ENCODE results near the gene BBS9.

The BBS9 gene

DNA sequence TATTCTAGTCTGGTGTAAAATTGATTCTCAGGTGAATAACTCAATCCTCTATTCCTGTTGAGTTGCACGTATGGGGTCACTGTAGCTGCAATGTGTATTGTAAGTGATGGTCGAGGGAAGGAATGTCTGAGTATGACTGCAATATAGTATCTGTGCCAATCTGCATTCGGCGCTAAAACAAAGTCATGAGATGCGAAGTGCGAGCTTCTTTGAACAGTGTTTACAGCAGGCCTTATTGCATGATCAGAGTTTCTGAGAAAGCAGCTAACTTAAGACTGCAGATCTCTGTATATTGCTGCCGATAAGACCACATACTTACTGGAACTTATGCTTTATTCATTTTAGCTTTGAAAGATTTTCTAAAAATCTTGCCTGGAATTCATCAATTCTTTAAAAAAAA lies 434.3 kb downstream of the BBS9 start:
- no peak for DNase-seq

- no peak for DNase-seq
These were observed 448.8 kb downstream of the BBS9 start for GRCh38 chr7:33578166-33578565.

DNA sequence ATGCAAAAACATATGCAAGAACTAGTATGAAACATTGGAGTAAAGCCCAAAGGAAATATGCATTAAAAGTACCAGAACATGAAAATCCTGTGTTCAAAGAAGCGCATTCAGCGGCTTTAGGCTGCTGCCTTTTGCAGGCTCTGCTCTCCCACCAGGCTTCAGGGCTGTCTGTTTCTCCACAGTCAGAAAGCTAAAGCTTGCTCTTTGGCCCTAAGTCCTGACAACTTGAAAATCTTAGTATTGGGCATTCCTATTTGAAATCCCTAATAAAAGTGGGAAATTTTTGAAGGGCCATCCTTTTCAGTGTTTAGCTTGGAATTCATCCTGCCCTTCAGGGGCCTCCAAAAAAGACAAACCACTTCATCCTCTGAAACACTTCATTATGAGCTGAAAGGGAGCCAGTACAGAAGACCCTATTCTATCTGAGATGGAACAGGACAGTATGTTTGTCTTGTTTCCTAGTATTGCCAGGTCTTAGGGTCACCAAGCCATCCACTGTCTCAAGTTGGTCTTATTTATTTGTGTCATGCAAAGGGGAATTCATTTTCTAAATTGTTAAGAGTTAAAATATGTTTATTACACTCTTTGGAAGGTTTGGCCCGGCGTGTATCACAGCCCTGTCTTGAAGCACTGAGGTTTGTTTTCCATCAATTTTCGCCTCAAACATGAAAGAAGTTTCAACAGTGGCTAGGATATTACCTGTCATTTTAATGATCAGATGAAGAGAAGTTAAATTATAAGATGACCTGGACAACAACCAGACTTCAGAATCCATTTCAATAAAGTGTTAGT lies 449.7 kb downstream of the BBS9 start:
- DNase-seq: no peak

GRCh38 chr7:33579673-33579960 lies 450.3 kb downstream of the BBS9 start:
- DNase-seq: no peak

- no peak for DNase-seq
These were observed 451.9 kb downstream of the BBS9 start for GRCh38 chr7:33581236-33581635.

GRCh38 chr7:33582104-33582503 lies 452.7 kb downstream of the BBS9 start:
- no peak for DNase-seq

DNA sequence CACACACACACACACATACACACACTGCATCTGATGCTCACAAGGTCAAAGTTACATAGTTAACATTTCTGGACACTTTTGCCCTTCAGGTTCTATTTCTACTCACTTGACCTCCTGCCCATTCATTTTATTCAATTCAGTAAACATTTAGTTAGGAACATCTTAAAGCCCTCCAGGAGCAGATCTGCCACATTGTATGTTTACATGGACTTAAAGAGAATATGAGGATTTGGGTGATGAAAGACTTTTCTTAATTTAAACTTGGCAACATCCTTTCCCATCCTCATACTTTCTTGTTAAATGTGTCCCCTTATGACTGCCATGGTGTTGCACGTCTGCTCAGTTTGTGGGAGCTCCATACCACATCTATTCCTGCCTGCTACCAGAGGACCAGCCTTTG lies 453.2 kb downstream of the BBS9 start:
- DNase-seq: no peak

- DNase-seq: no peak
These were observed 460.5 kb downstream of the BBS9 start for GRCh38 chr7:33589911-33590310.

- DNase-seq: no peak
These were observed 461.6 kb downstream of the BBS9 start for GRCh38 chr7:33590916-33591315.

- DNase-seq: peak; percentile 13
These were observed 462.1 kb downstream of the BBS9 start for GRCh38 chr7:33591490-33591889.

GRCh38 chr7:33592718-33593117 lies 463.4 kb downstream of the BBS9 start:
- no peak for DNase-seq

DNA sequence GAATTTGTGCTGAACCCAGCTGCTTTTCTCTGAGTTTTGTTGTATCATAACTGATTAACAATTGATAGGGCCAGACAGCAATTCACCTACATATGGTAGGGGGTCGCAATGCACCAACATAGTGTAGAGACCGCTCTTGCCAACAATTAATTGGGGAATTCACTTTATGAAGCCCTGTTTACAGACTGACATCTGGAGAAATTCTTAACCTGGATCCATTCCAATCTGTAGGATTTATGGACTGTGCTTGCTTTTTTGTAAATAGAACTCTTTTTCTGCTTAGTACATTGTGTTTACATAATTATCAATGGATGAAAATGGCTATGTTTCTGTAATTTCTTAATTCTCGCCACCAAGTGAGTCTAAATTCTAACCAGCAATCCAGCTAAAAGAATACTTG lies 464.2 kb downstream of the BBS9 start:
- peak; percentile 33 for DNase-seq

DNA sequence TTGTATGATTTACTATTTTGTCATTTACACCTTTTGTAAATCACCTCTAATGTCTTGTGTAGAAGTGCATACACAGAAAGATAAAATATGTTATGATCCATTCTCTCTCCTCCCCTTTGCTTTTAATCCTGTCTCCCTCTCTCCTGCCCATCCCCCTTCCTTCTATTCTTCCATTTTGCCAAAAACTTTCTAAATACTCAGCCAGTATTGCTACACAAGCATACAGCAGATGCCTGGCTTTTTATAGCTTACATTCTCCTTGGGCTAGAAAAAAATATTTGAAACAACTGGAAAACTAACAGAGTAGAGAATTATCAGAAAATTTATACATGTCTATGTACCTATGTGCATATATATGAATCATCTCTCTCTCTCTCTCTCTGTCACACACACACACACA lies 467.3 kb downstream of the BBS9 start:
- DNase-seq: no peak

DNA sequence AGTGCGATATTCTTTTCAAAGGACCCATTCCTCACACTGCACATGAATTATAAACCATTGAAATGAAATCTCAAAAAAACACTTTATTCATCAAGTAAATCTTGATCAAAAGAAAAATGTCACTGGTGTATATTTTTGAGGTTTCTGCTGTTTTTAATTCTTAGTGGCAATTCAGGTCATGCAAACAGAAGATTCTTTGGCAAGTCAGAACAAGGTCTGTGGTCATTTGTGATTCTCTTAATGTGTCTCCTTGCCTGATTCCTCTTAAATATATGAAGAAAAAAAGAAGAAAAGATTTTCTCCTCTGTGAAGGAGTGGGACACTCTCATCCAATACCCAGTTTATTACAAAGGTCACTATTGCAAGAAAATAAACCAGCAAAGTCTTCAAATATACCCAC lies 467.8 kb downstream of the BBS9 start:
- DNase-seq: no peak

DNA sequence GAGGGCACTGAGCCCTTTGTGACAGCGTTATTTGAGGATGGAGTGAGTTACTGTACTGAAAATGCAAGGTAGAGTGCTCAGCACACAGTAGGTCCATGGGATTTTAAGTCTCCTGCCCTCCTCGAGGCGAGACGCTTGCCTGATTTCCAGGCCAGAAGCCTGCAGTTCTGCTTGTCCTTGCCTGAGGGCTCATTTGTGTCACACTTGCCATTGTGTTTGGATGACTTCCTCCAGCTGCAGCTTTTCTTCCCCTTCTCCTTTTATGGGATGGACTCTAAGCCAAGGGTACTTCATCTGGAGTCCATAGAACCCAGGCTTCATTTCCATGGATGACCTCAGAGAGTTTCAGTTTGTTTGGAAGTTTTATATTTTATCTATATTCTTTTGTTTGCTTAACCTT lies 471.7 kb downstream of the BBS9 start:
- DNase-seq: no peak

DNA sequence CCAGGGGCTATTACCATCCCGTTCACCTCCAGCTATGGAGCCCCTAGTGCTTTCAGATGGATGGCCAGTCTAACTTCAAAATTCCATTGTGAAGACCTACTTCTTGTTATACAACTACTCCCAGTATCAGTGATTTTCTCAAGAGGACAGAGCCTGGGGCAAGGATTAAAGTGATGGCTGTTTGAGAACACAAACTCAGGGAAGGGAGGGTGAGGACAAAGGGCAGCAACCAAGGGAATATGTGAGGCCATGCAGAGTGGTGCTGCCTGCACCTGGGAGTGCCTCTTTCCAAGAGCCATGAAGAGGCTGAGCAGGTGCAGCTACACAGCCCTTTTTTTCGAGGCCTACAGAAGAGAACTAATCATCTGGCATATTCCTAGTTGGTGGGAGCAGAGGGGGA lies 472.5 kb downstream of the BBS9 start:
- no peak for DNase-seq

DNA sequence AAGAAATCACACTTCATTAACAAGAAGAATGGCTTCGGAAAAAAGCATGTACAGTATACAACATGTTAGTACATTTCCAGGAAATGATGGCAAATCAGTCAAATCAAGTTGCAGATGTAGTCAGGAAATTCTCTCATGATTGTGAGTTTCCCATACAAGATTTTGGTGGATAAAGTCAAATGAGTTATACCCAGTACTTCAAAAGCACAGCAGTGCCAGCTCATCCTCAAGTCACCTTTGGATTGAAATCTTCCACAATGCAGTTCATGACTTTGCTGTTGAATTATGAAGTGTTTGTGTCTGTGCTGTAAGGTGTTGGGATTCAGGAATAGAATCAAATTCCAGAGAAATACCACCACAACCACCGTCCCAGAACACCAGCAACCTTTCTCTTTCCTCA lies 474.7 kb downstream of the BBS9 start:
- DNase-seq: no peak

GRCh38 chr7:33610918-33611317 lies 481.6 kb downstream of the BBS9 start:
- no peak for DNase-seq

DNA sequence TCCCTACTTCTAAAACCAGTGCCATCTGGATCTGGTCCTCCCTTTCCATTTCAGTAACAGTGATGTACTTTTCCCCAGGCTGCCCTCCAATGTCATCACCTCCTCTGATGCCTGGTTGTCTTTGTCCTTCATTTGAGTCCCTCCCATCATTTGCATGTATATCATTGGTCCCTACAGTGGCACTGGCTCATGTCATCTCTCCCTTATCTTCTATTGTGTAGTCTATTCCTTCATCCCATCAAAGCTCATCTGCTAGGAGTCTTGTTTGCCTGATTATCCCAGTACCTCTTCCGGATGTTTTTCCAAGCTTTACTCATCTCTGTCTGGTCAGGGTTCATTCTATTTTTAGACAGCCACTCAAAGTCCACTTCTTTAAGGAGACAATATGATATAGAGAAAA lies 483.1 kb downstream of the BBS9 start:
- no peak for DNase-seq

DNA sequence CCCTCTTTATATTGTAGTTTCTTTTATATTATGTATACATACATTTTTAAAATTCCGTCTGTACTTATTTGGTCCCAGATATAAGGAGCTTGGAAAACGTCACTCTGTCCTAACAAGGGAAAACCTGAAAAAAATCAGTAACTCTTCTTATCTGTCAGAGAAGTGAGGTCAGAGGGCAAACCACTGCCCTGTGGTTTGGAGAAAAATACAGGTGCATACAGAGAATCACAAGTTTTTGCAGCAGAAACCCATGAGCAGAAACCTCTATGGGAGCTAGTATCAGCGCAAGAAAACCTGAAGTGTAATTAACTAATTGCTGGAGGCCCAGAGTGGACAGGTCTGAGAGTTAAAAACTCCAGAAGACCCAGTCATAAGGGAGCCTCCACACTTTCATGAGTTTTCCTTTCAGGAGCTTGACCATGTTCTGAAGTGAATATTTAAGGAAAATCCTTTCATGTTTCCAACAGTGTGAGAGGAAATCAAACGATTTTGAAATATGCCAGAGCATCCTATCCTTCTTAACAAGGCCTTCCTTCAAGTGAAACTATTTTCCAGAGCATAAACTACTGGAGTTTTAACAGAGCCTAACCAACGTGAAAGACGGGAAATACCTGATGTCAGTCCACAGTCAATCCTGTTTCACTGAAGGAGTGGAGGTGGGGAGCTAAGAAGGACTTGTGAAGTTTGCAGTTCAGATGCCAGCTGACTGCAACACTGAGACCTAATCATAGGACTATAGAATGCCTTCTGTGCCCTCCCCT lies 485.2 kb downstream of the BBS9 start:
- DNase-seq: no peak

GRCh38 chr7:33616752-33617151 lies 487.4 kb downstream of the BBS9 start:
- no peak for DNase-seq

- DNase-seq: no peak
These were observed 489.9 kb downstream of the BBS9 start for GRCh38 chr7:33619264-33619663.

DNA sequence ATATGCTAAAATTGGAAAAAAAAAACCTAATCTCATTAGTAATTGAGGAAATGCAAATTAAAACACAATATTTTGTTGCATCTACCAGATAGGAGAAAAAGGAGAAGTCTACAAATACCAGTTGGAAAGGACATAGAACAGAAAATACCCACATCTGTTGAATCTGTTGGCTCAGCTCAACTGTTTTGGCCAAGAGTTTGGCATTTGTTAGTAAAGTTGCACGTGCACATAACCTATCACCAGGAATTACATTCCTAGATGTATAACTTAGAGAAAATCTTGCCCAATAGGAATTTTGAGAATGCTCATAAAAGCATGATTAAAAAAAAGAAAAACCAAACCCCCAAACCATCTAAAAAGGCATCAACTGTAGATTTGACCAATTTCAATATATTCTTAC lies 493.9 kb downstream of the BBS9 start:
- DNase-seq: no peak

DNA sequence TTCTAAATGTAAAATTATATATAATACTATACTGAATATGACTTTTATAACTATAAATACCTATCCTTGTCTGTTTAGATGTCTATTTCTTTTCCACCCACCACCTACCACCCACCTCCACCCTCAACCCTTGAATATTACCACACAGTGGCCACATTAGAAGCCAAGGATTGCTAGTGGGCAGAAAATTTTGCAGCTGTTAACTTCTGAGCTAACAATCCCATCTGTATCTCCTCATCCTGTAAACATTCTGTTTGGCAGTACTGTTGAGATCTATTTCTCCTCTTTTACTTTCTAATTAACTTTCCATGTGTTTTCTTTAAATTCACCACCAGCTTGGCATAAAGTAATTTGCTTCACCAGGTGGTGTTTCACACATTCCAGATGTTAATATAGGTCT lies 494.9 kb downstream of the BBS9 start:
- no peak for DNase-seq

DNA sequence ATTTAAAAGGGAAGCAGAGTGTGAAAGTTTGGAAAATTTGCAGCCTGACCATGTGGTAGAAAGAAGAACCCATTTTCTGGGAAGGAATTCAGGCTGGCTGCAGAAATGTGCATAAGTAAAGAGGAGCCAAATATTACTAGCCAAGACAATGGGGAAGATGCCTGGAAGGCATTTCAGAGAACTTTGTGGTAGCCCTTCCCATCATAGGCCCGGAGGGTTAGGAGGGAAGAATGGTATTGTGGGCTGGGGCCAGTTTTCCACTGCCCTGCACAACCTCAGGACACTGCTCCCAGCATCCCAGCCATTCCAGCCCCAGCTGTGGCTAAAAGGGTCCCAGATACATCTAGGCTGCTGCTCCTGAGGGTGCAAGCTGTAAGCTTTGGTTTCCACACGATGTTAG lies 497.5 kb downstream of the BBS9 start:
- no peak for DNase-seq
